LHCN-M2 (cell line): ENCODE measurements around the gene UBXN11. TPM values are rescaled to one million over a fixed set of nuclear protein-coding genes. Genes with fewer than 3 reads are reported as not detected.

Experiments used
- DNase-seq: peaks from one replicate; pipeline ENCODE4 v3.0.0-alpha.2; 2012; ENCODE audit warnings: low read depth
- total RNA-seq: library from RNA; depleted of rRNA; stranded (reverse); fragments of >200 nt; gene quantifications from 2 replicates; pipeline ENCODE4 v1.2.3, GENCODE V29; 2014; rRNA removed

UBXN11 gene
- total RNA-seq, 1 experiment from 2014 or later, result 5.2 TPM

DNA sequence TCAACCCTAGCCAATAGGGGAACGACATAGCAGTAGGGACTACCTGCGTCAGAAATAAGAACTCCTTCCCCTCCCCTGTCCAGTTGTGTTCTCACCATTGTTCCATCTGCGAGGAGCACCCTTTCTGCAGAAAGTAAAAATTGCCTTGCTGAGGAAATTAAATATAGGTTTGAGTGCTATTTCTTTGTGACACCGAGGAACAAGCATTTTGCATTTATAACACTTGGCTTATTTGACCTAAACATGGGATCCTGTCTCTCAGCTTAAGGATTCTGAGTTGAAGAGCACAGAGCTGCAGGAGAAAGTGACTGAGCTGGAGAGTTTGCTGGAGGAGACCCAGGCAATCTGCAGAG lies 37.3 kb downstream of the UBXN11 start:
- no peak for DNase-seq

DNA sequence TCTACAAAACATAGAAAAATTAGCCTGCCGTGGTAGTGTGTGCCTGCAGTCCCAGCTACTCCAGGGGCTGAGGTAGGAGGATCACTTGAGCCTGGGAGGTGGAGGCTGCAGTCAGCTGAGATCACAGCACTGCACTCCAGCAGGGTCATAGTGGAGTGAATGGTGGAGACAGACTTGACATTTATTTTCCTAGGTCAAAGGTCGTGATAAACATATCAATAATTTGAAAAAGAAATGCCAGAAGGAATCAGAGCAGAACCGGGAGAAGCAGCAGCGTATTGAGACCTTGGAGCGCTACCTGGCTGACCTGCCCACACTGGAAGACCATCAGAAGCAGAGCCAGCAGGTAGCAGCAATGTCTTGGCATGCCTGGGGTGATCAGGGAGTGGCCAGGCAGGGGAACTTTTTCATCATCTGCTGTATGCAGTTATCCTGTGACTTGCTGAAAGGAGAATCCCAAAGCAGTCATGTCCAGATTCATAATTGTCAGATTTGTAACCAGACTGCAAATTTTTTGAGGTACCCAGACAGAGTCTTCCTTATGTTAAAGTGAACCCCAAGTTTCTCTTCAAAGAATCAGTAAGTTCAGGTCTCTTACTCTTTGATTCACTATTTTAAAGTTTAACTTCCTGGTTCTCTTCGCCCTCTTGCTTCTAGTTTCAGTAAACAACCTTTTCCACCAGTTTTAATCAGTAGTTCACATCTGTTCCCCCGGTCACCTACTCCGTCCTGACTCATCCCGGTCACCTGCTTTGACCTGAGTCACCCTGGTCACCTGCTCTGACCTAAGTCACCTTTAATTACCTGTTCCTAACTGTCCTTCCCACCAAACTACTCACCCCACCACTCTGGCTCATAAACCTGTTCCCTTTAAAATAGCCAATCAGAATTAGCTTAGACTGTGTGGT lies 37.9 kb downstream of the UBXN11 start:
- DNase-seq, result no peak

DNA sequence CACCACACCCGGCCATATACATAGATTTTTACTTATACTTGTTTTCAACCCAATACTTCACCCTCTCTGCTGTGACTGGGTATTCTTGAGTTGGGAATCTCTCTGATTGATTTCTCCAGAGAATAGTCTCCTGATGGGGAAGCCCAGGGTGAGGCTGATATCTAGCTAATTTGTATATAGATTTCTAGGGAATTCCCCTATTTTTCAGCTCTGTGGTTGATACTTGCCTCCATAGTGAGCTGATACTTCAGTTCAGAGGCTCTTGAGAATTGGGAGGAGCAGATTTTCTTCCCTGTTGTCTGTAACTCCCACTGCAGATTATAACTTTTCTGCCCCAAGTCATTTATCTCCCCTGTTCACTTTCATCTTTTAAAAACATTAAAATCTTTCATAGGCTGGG lies 41.0 kb downstream of the UBXN11 start:
- DNase-seq, result no peak

DNA sequence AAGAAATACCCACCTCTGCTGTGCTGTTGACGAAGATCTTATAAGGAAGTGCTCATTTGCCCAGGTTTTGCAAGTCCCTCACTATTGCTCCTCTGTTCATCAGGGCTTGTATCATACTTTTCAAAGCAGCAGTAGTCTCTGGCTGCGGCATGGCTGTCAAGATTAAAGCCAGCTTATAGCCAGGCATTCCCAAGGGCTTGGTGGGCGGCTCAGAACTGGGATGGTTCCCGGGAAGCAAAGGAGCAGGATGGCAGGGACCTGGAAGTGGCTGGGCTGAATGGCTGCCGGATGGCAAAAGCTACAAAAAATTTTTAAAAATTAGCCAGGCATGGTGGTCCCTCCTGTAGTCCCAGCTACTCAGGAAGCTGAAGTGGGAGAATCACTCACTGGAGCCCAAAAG lies 43.2 kb downstream of the UBXN11 start:
- no peak for DNase-seq

DNA sequence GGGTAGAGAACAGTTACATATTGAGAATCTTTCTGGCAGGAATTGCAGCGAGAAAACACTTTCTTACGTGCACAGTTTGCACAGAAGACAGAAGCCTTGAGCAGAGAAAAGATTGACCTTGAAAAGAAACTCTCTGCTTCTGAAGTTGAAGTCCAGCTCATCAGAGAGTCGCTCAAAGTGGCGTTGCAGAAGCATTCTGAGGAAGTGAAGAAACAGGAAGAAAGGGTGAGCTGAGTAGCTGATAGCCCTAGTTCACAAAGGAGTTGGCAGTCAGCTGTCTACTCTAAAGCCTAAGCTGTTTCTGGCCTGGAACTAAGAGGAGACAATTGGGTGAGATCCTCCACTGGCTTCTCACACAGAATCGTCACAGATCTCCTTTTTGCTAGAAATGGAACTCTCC lies 46.9 kb downstream of the UBXN11 start:
- no peak for DNase-seq

DNA sequence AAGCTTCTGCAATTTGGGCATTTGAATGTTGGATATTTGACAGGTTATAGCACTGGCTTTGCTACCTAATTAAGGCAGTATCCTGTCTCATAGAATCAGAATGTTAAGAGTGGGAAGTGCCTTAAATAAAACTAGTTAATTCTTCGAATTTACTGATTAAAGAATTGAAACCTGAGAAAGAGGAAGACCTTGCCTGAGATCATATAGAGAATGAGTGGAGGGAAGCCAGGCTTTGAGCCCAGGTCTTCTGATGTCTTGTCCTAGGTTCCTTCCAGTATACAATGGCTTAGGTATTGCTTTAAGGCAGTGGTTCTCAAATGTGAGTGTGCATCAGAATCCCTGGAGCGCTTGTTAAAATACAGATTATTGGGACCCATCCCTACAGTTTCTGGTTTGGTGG lies 47.4 kb downstream of the UBXN11 start:
- no peak for DNase-seq

DNA sequence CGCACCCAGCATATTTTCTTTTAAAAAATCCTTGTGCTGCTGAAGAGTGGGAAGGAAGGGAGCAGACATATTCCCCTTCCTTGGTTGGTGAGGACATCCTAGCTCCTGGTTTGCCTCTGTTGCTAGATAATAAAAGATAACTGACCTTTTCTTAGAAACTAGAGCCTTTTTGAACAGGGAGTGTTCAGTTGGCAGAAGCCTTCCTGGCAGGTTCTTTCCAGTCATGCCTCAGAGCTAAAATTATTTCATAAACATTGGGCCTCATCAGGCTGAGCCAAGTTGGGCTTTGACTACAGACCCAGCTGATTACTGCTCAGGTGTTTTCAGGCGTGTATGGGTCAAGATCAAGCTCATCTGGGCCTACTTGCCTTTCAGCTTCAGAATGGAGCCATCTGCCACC lies 49.2 kb downstream of the UBXN11 start:
- no peak for DNase-seq

DNA sequence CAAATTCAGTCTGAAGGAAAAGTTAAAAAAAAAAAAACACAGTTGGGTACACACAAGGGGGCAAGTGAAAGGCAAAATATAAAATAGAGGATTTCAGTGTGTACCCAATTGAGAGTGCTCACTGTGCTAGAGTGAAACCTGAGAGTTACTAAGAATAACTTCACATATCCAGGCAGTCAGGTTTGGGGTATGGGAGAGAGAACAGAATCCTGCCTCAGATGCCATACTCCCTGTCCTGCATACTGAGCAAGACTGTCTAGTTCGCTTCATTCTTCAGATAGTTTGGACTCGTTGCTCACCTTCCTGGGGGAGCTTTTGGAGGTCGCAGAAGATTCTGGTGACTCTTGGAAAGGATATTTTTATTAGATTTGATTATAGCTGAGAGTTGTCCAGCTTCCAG lies 52.0 kb downstream of the UBXN11 start:
- DNase-seq, result no peak

DNA sequence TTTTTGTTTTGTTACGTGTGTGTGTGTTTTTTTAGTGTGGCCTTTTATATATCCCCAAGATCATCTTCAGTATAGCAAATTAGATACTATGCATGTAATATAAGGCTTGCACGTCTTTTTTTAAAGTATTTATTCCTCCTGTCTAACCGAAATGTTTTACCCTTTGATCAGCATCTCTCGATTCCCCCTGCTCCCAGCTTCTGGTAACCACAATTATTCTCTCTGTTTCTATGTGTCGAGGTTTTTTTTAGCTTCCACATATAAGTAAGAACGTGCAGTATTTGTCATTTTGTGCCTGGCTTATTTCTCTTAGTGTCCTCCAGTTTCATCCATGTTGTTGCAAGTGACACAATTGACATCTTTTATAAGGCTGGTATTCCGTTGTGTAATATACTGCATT lies 53.7 kb downstream of the UBXN11 start:
- no peak for DNase-seq

DNA sequence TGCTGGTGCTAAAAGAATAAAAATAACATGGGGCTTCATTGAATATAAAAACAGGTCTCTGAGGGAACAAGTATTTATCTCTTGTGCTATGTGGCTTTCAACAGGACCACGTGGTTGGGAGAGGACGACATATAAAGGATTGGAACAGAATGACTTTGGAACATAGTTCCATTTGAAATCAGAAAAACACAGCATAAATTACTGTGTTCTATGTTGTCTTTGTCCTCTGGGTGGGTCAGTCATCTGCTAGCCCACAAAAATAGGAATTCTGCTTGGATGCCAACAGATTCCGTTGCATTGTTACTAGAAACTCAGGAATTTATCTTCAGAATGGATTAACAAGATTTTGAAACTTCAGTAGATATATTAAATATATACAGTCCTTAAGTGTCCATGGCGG lies 66.5 kb downstream of the UBXN11 start:
- peak; percentile 41 for DNase-seq

DNA sequence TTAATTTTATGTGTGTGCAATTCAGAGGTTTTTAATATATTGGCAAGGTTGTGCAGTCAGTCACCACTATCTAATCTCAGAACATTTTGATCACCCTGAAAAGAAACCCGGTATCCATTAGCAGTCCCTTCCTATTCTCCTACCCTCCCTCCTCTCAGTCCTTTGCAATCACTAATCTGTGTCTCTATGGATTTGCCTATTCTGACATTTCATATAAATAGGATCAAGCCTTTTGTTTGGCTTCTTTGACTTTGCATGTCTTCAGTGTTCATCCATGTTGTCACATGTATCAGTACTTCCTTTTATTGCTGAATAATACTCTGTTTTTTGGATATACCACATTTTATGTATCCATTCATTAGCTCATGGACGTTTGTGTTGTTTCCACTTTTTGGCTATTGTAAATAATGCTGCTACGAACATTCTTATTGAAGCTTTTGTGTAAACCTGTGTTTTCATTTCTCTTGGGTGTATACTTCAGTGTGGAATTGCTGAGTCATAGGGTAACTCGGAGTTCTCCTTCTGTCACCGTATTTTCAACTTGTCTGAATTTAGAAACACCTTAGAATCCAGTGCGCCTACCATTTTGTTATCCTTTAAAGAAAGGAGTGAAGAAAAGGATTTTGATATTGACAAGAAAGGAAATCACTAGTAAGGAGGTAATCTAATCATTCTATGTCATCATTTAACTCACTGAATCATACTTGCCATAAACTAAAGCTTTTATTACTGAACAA lies 69.0 kb downstream of the UBXN11 start:
- peak; percentile 32 for DNase-seq

DNA sequence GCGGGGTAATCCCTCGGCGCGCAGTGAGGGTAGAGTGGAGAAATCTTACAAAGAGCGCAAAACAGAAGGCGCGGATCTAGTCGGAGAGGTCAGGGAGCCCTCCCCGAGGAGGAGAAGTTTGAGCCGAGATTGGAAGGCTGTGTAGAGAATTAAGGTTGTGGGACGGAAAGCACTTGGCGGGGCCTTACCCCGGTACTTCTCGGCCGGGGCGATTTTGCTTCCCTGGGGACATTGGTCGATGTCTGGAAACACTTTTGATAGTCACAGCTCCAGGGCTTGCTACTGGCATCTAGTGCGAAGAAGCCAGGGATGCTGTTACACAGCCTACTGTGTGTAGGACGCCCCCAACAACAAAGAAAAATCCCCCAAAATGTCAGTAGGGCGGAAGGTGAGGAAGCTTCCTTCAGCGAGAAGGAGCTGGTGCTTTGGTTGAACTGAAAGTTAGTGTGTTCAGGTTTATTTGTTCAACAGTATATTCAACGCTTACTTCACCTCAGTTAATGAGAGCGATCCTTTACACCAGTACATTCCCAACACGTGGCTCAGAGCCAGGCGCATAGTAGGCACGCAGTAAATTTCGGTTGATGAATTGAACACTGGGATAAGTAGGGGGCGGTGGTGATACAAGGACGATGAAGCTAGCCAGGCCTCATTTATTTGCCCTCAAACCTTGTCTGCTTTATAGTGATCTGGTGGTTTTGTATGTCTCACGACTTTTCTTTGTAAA lies 71.6 kb downstream of the UBXN11 start:
- DNase-seq, result peak; percentile 20

DNA sequence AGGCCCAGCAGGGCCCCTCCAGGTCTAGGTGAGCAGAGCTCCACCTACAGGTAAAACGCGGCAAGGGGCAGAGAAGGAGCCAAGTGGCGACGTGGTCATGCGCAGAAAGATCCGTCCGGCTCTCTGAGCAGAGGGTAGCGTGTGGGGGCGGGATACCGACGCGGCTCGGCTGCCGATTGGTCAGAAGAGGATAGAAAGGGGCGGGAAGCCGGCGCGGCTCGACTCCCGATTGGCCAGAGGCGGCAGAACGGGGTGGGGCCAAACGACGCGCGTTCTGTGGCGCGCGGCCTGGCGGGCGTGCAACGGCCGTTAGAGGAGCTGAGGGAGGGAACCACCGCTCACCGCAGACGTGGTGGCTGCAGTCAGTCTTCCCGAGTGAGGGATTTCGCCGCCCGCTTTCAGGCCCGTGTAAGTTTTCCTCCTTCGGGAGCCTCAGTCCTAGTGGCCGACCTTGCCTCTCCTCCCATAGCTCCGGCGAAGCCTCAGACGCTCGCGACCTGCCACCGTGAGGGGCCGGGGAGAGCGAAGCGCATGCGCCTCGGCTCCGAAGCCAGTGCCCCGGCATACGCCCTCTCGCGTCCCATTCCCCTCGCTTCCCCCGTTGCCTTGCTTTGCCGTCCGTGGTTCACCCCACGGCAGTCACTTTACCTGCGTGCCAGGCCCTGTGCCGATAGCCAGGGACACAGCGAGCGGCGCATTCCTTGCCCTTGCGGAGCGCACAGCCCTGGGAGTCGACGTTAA lies 72.4 kb downstream of the UBXN11 start, which contains the start of gene CEP85:
Gene CEP85, plus strand, starts transcription at position 298 of the 741 bp plus-strand sequence. CDS start 5,584 bp downstream, outside the sequence.
- peak; percentile 93 for DNase-seq

Other genes starting within 250 kb of the UBXN11 start
- not detected in 2 replicates for gene TRIM63, start 239.0 kb downstream of the UBXN11 start, total RNA-seq
- 2.9 and 3.0 TPM in 2 replicates for gene PDIK1L, start 194.8 kb downstream of the UBXN11 start, total RNA-seq
- gene FAM110D, start 147.6 kb downstream of the UBXN11 start, total RNA-seq, result not detected in 2 replicates
- not detected in 2 replicates for gene C1orf232, start 137.7 kb downstream of the UBXN11 start, total RNA-seq
- 26.5 and 30.4 TPM in 2 replicates for gene ZNF593, start 136.7 kb downstream of the UBXN11 start, total RNA-seq
- not detected in 2 replicates for gene ZNF593OS, start 134.8 kb downstream of the UBXN11 start, total RNA-seq
- 0.23 TPM in 1 of 2 replicates, not detected in the other for gene CNKSR1, start 129.1 kb downstream of the UBXN11 start, total RNA-seq
- gene CATSPER4, start 116.0 kb downstream of the UBXN11 start, total RNA-seq, result not detected in 2 replicates
- gene CEP85, start 72.4 kb downstream of the UBXN11 start, total RNA-seq, result 17.8 and 20.8 TPM in 2 replicates
- gene SH3BGRL3, start 26.6 kb downstream of the UBXN11 start, total RNA-seq, result 221 and 264 TPM in 2 replicates
- not detected in 2 replicates for gene CD52, start 11.3 kb upstream of the UBXN11 start, total RNA-seq
- gene CRYBG2, start 47.5 kb upstream of the UBXN11 start, total RNA-seq, result not detected in 2 replicates
- gene ZNF683, start 66.1 kb upstream of the UBXN11 start, total RNA-seq, result not detected in 2 replicates
- under 0.01 TPM in 1 of 2 replicates, not detected in the other for gene LIN28A, start 104.2 kb upstream of the UBXN11 start, total RNA-seq
- gene DHDDS, start 125.7 kb upstream of the UBXN11 start, total RNA-seq, result 46.7 and 52.2 TPM in 2 replicates
- 653 and 722 TPM in 2 replicates for gene HMGN2, start 165.8 kb upstream of the UBXN11 start, total RNA-seq
- 5.7 and 7.2 TPM in 2 replicates for gene RPS6KA1, start 223.1 kb upstream of the UBXN11 start, total RNA-seq